Measurements from ENCODE around the gene ENTREP1.

Gene ENTREP1

GRCh38 chr9:69425136-69425801 is 100.3 kb downstream of the ENTREP1 start:
- H3K27ac ChIP-seq (ENCODE audit: low read depth, low read length, poor library complexity, severe bottlenecking): no peak overlapping the region
- H4K20me1 ChIP-seq (ENCODE audit: insufficient read depth, low read length): no peaks in the 10 kb centered on the region
- H2AFZ ChIP-seq (ENCODE audit: low read length): no peak overlapping the region
- no peaks in the 10 kb centered on the region for H3K36me3 ChIP-seq (ENCODE audit: insufficient read depth, low read length)
- no peaks in the 10 kb centered on the region for H3K9me3 ChIP-seq (ENCODE audit: low read length)
- no peaks in the 10 kb centered on the region for H3K79me2 ChIP-seq (ENCODE audit: insufficient read depth, low read length)
- H3F3A ChIP-seq (ENCODE audit: insufficient read depth, low read length): no peaks in the 10 kb centered on the region
- no peak overlapping the region for H3K9ac ChIP-seq (ENCODE audit: low read length)
- H3K4me1 ChIP-seq (ENCODE audit: insufficient read depth, low read length, severe bottlenecking): no peaks in the 10 kb centered on the region
- no peaks in the 10 kb centered on the region for H3K27me3 ChIP-seq (ENCODE audit: insufficient read depth, low read length)
- TF ChIP-seq CTCF (IDR thresholded peaks at IDR 0.05; ENCODE audit: low read length) (no peak), EZH2 (IDR thresholded peaks at IDR 0.05; ENCODE audit: borderline replicate concordance, low read length) (no peak)
- H3K9me2 ChIP-seq (ENCODE audit: low read depth, low read length): no peaks in the 10 kb centered on the region
- H3K4me2 ChIP-seq (ENCODE audit: low read length): no peak overlapping the region
- no peak overlapping the region for H3K4me3 ChIP-seq (ENCODE audit: low read depth, low read length, poor library complexity, severe bottlenecking)

GRCh38 chr9:69427286-69427685 is 102.3 kb downstream of the ENTREP1 start:
- TF ChIP-seq EZH2 (IDR thresholded peaks at IDR 0.05; ENCODE audit: borderline replicate concordance, low read length): no peak
- TF ChIP-seq CTCF (IDR thresholded peaks at IDR 0.05; ENCODE audit: low read length): no peak
- Histone ChIP-seq H2AFZ (ENCODE audit: low read length) (no peak overlapping the region), H3F3A (ENCODE audit: insufficient read depth, low read length) (no peaks in the 10 kb centered on the region), H3K9me3 (ENCODE audit: low read length) (no peaks in the 10 kb centered on the region), H3K36me3 (ENCODE audit: insufficient read depth, low read length) (no peaks in the 10 kb centered on the region), H3K27me3 (ENCODE audit: insufficient read depth, low read length) (no peaks in the 10 kb centered on the region; the same call in 1 of the 2 replicates), H3K4me2 (ENCODE audit: low read length) (no peak overlapping the region), H3K27ac (ENCODE audit: low read depth, low read length, poor library complexity, severe bottlenecking) (no peak overlapping the region), H3K9ac (ENCODE audit: low read length) (no peak overlapping the region), H3K79me2 (ENCODE audit: insufficient read depth, low read length) (no peaks in the 10 kb centered on the region), H3K4me1 (ENCODE audit: insufficient read depth, low read length, severe bottlenecking) (no peaks in the 10 kb centered on the region), H3K4me3 (ENCODE audit: low read depth, low read length, poor library complexity, severe bottlenecking) (no peak overlapping the region), H4K20me1 (ENCODE audit: insufficient read depth, low read length) (no peaks in the 10 kb centered on the region), H3K9me2 (ENCODE audit: low read depth, low read length) (no peaks in the 10 kb centered on the region)

- Histone ChIP-seq H3K4me2 (ENCODE audit: low read length) (no peak overlapping the region), H3K9me2 (ENCODE audit: low read depth, low read length) (no peaks in the 10 kb centered on the region), H3K79me2 (ENCODE audit: insufficient read depth, low read length) (no peaks in the 10 kb centered on the region), H4K20me1 (ENCODE audit: insufficient read depth, low read length) (no peaks in the 10 kb centered on the region), H2AFZ (ENCODE audit: low read length) (no peak overlapping the region), H3K27me3 (ENCODE audit: insufficient read depth, low read length) (no peaks in the 10 kb centered on the region; the same call in 1 of the 2 replicates), H3K9ac (ENCODE audit: low read length) (no peak overlapping the region), H3K36me3 (ENCODE audit: insufficient read depth, low read length) (no peaks in the 10 kb centered on the region), H3K9me3 (ENCODE audit: low read length) (no peaks in the 10 kb centered on the region), H3K27ac (ENCODE audit: low read depth, low read length, poor library complexity, severe bottlenecking) (no peak overlapping the region), H3K4me3 (ENCODE audit: low read depth, low read length, poor library complexity, severe bottlenecking) (no peak overlapping the region), H3F3A (ENCODE audit: insufficient read depth, low read length) (no peaks in the 10 kb centered on the region), H3K4me1 (ENCODE audit: insufficient read depth, low read length, severe bottlenecking) (no peaks in the 10 kb centered on the region)
- TF ChIP-seq CTCF (IDR thresholded peaks at IDR 0.05; ENCODE audit: low read length) (no peak), EZH2 (IDR thresholded peaks at IDR 0.05; ENCODE audit: borderline replicate concordance, low read length) (no peak)
Observed at GRCh38 chr9:69428017-69428785, 103.2 kb downstream of the ENTREP1 start.
